PC-3 (cell line): ENCODE data around the gene ZXDA.

Experiments
- EZH2phosphoT487 ChIP-seq: fragments of 300-600 bp; sonication (generic); IDR thresholded peaks from 2 replicates; pipeline ENCODE4 v1.6.1; 2018; ENCODE audit warnings: mild to moderate bottlenecking, antibody characterized with exemption, low read length, borderline replicate concordance
- TF ChIP-seq, protein P1 (sequence below): fragments of 300-600 bp; sonication (generic); conservative IDR thresholded peaks from 2 replicates; pipeline ENCODE4 v1.5.1; 2017; ENCODE audit warnings: antibody characterized with exemption, low read depth, mild to moderate bottlenecking, low read length

DNA sequence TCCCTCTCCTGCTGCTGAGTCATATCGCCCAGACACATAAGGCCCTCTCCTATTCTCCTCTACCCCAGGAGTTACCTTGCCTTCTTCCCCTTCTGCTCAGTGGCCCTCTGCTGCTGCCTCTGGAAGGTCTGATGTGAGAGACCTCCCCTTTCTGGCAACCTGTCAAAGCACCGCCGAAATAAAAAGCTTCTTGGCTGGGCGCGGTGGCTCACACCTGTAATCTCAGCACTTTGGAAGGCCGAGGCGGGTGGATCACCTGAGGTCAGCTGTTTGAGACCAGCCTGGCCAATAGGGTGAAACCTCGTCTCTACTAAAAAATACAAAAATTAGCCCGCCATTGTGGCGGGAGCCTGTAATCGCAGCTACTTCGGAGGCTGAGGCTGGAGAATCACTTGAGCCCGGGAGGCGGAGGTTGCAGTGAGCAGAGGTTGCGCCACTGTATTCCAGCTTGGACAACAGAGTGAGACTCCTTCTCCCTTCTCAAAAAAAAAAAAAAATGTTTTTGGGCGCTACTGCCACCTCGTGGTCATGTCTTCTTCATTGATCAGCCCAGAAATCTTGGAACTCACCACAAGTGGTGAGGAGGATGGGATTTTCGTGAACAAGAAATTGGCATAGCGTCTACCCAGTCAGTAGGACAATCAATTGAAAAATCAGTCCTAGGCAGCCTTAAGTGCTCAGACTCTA is 8.6 kb upstream of the ZXDA start:
- TF ChIP-seq, protein P1, sequence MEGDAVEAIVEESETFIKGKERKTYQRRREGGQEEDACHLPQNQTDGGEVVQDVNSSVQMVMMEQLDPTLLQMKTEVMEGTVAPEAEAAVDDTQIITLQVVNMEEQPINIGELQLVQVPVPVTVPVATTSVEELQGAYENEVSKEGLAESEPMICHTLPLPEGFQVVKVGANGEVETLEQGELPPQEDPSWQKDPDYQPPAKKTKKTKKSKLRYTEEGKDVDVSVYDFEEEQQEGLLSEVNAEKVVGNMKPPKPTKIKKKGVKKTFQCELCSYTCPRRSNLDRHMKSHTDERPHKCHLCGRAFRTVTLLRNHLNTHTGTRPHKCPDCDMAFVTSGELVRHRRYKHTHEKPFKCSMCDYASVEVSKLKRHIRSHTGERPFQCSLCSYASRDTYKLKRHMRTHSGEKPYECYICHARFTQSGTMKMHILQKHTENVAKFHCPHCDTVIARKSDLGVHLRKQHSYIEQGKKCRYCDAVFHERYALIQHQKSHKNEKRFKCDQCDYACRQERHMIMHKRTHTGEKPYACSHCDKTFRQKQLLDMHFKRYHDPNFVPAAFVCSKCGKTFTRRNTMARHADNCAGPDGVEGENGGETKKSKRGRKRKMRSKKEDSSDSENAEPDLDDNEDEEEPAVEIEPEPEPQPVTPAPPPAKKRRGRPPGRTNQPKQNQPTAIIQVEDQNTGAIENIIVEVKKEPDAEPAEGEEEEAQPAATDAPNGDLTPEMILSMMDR: peak; percentile 59
- TF ChIP-seq EZH2phosphoT487: no peak
